Body of pancreas (tissue), 4 donors: Measurements from ENCODE around the gene SLC36A2.

Source experiments
- POLR2A ChIP-seq, 3 donors: fragments of 450-650 bp; IDR thresholded peaks; one replicate each; pipeline ENCODE4 v1.6.1; 2016; ENCODE audit warnings: antibody characterized with exemption in 3 of 3, mild to moderate bottlenecking in 2 of 3
- TF ChIP-seq, protein P1 (sequence below), 7 experiments: fragments of 450-650 bp in 4 of 7; fragments of 200-600 bp in 3 of 7; sonication (generic) in 3 of 7; IDR thresholded peaks; one replicate each; pipeline ENCODE4 v1.5.1; 2016 to 2019; ENCODE audit warnings: antibody characterized with exemption in 7 of 7

DNA sequence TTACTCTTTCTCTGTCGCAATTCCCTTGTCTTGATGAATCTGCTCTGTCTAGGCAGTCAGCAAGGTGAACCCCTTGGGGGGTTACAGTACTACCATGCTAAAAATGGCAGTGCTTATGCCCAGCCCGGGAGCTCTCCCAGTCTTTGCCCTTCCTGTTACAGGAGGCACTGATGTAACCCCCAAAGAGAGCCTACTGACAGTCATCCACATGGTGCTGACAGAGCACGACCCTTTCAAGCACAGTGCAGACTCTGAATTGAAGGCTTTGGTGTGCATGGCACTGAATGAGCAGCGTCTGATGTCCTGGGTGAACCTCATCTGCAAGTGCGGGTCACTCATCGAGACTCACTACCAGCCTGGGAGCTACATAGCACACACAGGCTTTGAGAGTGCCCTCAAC lies 34.5 kb upstream of the SLC36A2 start:
- TF ChIP-seq, protein P1, sequence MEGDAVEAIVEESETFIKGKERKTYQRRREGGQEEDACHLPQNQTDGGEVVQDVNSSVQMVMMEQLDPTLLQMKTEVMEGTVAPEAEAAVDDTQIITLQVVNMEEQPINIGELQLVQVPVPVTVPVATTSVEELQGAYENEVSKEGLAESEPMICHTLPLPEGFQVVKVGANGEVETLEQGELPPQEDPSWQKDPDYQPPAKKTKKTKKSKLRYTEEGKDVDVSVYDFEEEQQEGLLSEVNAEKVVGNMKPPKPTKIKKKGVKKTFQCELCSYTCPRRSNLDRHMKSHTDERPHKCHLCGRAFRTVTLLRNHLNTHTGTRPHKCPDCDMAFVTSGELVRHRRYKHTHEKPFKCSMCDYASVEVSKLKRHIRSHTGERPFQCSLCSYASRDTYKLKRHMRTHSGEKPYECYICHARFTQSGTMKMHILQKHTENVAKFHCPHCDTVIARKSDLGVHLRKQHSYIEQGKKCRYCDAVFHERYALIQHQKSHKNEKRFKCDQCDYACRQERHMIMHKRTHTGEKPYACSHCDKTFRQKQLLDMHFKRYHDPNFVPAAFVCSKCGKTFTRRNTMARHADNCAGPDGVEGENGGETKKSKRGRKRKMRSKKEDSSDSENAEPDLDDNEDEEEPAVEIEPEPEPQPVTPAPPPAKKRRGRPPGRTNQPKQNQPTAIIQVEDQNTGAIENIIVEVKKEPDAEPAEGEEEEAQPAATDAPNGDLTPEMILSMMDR (IDR thresholded peaks at IDR 0.05): no peak
- no peak for TF ChIP-seq POLR2A (IDR thresholded peaks at IDR 0.05)
